NCI-H748 (cell line): ENCODE measurements around the gene FCF1.

ENCODE experiments used
- DNase-seq: peaks from one replicate; lab custom pipeline; 2025; ENCODE audit not compliant: unreplicated experiment; lab: John Stamatoyannopoulos, UW

The FCF1 gene

GRCh38 chr14:74712499-74713394, at the start of gene FCF1, which contains the start of gene AREL1:
TSS of gene FCF1 (plus strand) at chr14:74713144. CDS start at chr14:74713198, 54 bp downstream.
TSS of gene AREL1 (minus strand) at chr14:74713080. CDS start at chr14:74685615, 27,465 bp downstream.
- DNase-seq: no peak

GRCh38 chr14:74663884-74664283, 49.1 kb upstream of the FCF1 start:
- no peak for DNase-seq

DNA sequence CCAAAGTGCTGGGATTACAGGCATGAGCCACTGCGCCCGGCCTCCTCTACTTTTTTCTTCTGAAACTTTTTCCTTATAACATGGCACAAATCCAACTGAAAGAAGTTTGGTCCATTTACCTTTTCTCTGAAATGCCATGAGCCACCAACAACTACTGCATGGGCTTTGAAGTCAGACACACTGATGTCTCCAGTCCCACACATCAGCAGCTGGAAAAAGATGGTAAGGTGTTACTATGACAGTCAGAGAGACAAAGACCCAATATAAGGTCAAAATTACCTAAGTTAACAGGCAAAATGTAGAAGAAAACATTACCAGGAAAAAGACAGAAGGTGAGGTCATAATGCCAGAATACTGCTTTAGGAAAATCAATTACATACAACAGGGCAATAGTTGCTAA, 48.2 kb upstream of the FCF1 start:
- no peak for DNase-seq

- DNase-seq: no peak
Measured at GRCh38 chr14:74667758-74668157, 45.2 kb upstream of the FCF1 start.

DNA sequence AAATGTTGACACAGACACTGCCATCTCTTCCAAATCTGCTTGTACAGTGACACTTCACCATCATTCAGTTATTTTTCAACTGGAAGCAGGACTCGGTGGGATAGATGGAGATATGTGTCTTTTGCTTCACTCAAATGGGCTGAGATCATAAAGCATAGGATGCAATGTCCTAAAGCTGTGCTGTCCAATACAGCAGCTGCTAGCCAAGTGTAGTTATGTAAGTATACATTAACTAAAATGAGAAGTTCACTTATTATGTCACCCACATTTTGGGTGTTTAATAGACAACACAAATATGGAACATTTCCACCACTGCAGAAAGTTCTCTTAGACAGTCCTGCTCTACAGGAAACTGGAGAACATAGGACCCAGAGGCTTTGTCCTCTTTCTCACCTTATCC, 43.7 kb upstream of the FCF1 start:
- no peak for DNase-seq

DNA sequence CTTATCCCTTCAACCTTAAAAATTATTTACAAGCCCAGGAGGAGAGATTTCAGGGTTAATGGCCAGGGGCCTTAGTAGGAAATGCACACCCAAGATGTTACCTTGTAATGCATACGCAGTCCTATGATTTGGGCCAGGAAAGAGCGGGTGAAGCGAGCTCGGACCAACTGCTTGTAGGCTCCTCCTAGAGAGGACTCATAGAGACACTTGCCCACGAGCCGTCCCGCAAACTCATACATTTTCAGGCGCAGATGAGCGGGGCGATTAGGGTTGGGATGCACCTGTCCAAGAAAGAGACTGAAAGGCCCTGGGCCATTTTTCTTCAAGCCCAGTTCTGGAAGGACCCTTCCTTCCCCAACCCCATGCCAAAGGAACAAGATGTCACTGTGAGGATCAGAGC, 43.1 kb upstream of the FCF1 start:
- DNase-seq: no peak

DNA sequence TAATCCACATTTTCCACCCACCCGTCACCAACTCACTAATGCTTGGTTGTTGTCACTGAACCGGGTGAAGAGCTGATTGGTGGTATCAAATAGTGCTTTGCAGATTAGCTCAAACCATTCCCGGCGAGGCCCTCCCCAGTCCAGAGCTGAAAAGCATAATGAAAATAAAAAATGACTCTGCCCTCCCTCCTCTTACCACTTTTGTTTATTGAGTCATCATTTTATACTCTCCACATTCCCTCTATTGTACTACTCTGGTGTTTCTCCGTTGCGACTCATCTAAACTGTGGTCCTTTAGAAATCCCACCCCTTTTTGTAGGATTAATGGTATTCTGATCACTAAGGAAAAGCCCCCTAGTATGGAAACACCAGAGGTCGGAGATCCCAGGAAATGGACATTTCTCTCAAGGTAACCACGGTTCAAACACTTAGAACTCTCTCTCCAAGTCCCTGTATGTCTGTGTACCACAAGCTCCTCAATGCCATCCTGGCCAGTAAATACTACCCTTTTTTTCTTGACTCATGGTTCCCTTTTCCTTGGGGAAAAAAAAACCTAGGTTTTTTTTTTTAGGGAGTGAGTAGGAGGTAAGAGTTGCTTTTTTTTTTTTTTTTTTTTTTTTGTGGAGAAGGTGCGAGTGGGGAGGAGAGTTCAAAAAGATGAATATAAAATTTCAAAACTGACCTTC, 42.1 kb upstream of the FCF1 start:
- DNase-seq: no peak

GRCh38 chr14:74671789-74672188, 41.2 kb upstream of the FCF1 start:
- DNase-seq: no peak

DNA sequence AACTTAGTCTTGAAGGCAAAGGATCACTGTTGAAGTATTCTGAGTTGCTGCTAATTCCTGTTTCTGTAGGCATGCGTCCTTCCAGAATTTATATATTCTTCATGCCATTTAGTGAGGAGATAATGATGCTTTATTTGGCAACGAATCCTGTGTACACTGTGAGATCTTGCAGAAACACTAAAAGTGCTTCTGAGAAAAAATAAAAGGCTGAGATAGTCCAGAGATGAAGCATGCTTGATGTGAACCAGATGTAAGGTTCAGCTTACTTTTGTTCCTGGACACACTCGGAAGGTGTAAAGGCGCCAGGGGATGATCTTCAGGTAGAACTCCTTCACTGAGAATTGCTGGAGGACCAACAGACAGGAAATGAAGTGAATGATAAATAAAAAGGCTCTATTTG, 39.2 kb upstream of the FCF1 start:
- no peak for DNase-seq

- DNase-seq: no peak
Measured at GRCh38 chr14:74675219-74675618, 37.7 kb upstream of the FCF1 start.

- DNase-seq: no peak
Measured at GRCh38 chr14:74682169-74682952, 30.6 kb upstream of the FCF1 start.

DNA sequence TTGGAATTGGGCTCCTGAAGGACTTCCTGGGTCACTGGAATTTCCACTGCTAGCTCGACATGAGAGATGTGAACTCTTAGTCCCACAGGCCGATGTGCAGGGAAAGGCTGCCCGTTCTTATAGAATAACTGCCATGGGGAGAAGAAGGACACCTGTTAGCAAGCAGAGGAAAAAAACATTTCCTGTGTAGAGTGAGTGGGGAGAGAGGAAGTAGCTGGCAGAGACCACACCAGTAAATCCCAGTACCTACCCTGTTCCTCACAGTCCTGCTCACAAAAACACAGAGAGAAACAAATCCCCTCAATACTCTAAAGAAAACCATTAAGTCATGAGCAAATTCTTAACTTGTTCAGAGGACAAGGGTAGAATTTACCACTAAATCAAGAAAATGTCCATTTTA, 29.5 kb upstream of the FCF1 start:
- DNase-seq: no peak

DNA sequence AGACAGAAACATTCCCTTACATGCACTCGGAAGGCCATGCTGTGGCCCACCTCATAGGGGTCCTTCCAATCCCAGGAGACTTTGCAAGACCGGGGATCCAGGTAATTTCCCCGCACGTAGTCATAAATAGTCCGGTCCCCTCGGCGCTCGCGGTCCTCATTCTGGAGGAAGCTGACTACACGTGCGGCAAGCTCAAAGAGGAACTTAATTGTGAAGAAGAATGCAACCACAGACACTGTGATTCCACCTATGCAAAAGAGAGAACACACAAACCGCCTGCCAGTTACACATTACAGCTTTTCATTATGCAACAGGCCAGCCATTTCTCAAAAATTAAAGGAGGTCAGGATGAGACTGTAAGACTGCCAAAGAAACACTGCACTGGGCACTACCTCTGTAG, 28.5 kb upstream of the FCF1 start:
- no peak for DNase-seq

DNA sequence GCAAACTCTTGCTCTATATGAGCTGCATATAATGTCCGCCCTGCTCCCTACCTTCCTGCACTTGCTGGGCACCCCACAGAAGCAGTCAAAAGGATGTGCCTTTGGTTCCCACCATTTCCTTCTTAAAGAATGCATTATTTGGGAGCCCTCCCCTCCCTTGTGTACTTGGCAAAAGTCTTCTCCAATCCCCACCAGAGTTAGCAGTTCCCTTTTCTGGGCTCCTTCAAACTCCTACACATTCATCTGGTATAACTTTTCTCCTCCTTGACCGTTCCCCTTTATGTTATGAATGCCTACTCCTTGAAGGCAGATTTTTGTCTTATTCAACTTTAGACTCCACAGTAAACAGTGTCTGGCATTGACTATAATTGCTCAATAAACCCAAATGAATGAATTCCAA, 27.9 kb upstream of the FCF1 start:
- no peak for DNase-seq

- DNase-seq: no peak
Measured at GRCh38 chr14:74685921-74686678, 26.8 kb upstream of the FCF1 start.

DNA sequence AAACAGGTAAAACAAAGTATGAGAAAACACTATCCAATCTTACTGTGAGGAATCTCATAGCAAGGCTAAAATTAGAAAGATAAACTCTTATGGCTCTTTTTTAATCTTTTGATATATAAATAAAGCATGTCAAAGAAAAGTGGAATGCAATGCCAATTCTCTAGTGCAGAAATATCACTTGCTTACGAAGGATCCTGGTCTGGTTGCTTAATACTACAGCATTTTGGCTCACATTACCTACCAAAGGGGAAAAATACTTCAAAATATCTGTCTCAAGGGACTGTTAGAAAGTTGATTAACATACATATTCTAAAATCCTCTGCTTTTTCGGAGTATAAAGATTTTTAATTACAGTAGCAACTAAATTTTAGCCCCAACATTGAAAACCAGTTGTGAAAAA, 21.5 kb upstream of the FCF1 start:
- no peak for DNase-seq

DNA sequence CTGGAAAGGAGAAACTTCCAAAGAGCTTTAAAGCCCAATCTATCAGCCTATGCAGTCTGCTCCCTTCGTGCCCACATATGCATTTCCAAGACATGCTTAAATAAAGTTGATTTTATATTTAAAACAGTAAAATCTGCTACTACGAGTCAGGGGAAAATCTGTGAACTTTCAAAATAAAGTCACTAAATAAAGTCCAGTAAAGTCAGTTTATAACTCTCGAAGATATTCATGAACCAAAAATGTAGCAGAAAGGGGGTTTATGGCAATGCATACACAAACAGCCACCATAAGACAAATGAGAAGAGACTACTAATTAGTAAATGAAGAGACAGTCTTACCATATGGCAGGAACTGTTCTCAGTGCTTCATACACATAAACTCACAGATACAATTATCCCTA, 19.8 kb upstream of the FCF1 start:
- no peak for DNase-seq

GRCh38 chr14:74695406-74695805, 17.5 kb upstream of the FCF1 start:
- no peak for DNase-seq

- DNase-seq: no peak
Measured at GRCh38 chr14:74697011-74697410, 15.9 kb upstream of the FCF1 start.

GRCh38 chr14:74697543-74697942, 15.4 kb upstream of the FCF1 start:
- no peak for DNase-seq

DNA sequence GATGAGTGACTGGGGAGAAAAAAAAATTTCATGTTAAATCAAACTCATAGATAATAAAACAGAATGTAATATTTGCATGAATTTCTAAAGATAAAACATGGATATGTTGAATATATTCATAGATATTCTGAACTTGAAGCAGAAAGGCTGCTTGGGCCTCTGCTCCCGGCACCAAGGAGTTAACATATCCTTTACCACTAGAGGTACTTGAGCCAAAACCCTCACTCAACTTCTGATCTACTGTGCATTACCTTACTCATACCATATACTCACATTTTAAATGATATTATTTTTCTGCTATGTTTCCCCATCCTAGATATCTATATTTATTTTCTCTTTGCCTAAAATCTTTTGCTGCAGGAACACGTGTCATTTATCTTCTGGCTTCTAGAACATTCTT, 15.0 kb upstream of the FCF1 start:
- DNase-seq: no peak
